HepG2 (cell line): ENCODE results near the gene PHACTR3. TPM values are rescaled to one million over a fixed set of nuclear protein-coding genes. Genes with fewer than 3 reads are reported as not detected.

ENCODE experiments used
- FOSL2 ChIP-seq: sonication (generic); formaldehyde crosslinking; IDR thresholded peaks from 2 replicates; pipeline ENCODE4 v1.4.0; 2020; ENCODE audit warnings: missing genetic modification reagents
- FOXC1 ChIP-seq: sonication (generic); formaldehyde crosslinking; IDR thresholded peaks from 2 replicates; pipeline ENCODE4 v1.8.0; 2022; ENCODE audit warnings: mild to moderate bottlenecking, missing genetic modification reagents, borderline replicate concordance
- HNRNPUL1 ChIP-seq: fragments of 200-400 bp; formaldehyde crosslinking; IDR thresholded peaks from 2 replicates; pipeline ENCODE4 v1.6.1; 2017; ENCODE audit warnings: low read depth, mild to moderate bottlenecking, low read length, moderate library complexity
- NFYC ChIP-seq: IDR thresholded peaks from 2 replicates; pipeline ENCODE4 v1.6.1; 2016; ENCODE audit warnings: missing genetic modification reagents, missing compliant biosample characterization
- ZFY ChIP-seq: sonication (generic); formaldehyde crosslinking; IDR thresholded peaks from 2 replicates; pipeline ENCODE4 v1.4.0; 2020; ENCODE audit warnings: missing genetic modification reagents
- ZNF18 ChIP-seq: sonication (generic); formaldehyde crosslinking; IDR thresholded peaks from 2 replicates; pipeline ENCODE4 v1.8.0; 2022; ENCODE audit warnings: mild to moderate bottlenecking, missing genetic modification reagents; ENCODE audit not compliant: insufficient replicate concordance
- ZNF570 ChIP-seq: sonication (generic); formaldehyde crosslinking; IDR thresholded peaks from 2 replicates; pipeline ENCODE4 v1.4.0; 2020; ENCODE audit warnings: mild to moderate bottlenecking, missing genetic modification reagents, borderline replicate concordance
- ZNF687 ChIP-seq: sonication (generic); formaldehyde crosslinking; IDR thresholded peaks from 2 replicates; pipeline ENCODE4 v1.5.1; 2020; ENCODE audit warnings: mild to moderate bottlenecking, missing genetic modification reagents, moderate library complexity
- ZSCAN25 ChIP-seq: sonication (generic); formaldehyde crosslinking; IDR thresholded peaks from 2 replicates; pipeline ENCODE4 v1.8.0; 2022; ENCODE audit warnings: mild to moderate bottlenecking, missing genetic modification reagents
- polyA plus RNA-seq, 8 experiments: library from polyadenylated mRNA; depleted of rRNA in 3 of 8; stranded (reverse) in 7 of 8; unstranded in 1 of 8; fragments of >200 nt; fragmentation: Illumina TruSeq in 4 of 8; extraction: Trizol in 4 of 8; gene quantifications; 2 replicates each; pipeline versions ENCODE4 v1.2.1 to v1.2.3, GENCODE V29; 2011 to 2016; ENCODE audit warnings: low read depth in 4 of 8, missing spikeins in 1 of 8, mixed read lengths in 1 of 8; ENCODE audit not compliant: insufficient read depth in 1 of 8
- total RNA-seq, 5 experiments: library from RNA; depleted of rRNA; stranded (reverse); fragments of >200 nt; fragmentation: Illumina TruSeq; extraction: Trizol; gene quantifications; 2 replicates each; pipeline ENCODE4 v1.2.3, GENCODE V29; 2016; ENCODE audit warnings: low read depth in 1 of 5

The PHACTR3 gene
- total and polyA plus RNA-seq, 2 of the 13 experiments (the other 11 are each of a cell fraction or from before 2014, with no cell fraction given), result not detected

DNA sequence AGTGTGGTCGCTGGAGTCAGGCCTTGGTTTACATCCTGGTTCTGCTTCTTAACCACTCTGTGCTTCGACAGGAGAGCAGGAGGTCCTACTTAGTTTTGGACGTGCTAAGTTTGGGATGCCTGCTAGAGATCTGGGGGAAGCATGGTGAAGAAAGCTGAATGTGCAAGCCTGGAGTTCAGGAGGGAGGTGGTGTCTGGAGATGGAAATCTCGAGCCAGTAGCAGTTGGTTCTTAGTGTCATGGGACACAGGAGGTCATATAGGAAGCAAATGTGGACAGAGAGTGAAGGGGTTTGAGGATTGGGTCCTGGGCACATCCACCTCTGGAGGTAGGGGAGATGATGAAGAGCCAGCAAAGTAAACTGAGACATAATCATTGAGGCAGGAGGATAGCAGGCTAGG lies 197.7 kb downstream of the PHACTR3 start (continued):
- TF ChIP-seq ZNF687 (CRISPR knock-in tag) (no peak), FOSL2 (no peak), NFYC (no peak), ZFY (CRISPR knock-in tag) (no peak), HNRNPUL1 (no peak), ZSCAN25 (CRISPR knock-in tag) (no peak), FOXC1 (CRISPR knock-in tag) (no peak), ZNF18 (CRISPR knock-in tag) (no peak), ZNF570 (CRISPR knock-in tag) (no peak)
